Measurements from ENCODE around the gene PXDN. TPM values are rescaled to one million over a fixed set of nuclear protein-coding genes. Genes with fewer than 3 reads are reported as not detected.

Gene PXDN
- total RNA-seq, 2 donors from 2014 or later = 9.5 to 20.0 TPM

DNA sequence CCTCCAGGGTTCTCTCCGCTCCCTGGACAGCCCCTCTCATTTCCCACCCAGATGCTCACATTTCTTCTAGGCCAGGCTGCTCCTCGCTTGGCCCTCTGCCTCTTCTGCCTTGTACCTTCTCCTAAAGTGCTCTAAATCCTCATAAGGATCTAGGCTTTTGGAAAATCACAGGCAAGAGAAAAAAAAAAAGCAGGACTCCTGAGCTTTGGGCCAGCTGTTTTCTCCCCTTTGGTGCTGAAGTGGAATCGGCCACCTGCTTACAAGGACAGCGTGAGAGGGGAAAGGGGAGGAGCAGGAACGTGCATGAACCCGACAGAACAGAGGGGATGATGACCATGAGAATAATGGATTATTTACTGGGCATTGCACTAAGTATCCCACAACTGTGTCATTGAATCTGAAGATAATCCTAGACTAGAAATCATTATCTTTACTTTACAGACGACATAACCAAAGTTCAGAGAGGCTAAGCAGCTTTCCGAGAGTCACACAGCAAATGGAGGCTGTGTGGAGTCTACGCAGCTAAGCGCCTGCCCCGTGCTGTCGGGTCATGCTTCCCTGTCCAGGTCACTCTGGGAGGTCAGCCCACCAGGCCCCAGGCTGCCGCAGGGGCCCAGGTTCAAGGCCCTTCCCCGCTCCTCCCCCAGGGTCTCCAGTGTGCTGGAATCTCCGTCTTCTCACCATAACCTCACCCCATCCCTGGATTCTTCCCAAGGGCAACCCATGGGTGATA lies 141.9 kb downstream of the PXDN start:
- TF ChIP-seq, protein P1, sequence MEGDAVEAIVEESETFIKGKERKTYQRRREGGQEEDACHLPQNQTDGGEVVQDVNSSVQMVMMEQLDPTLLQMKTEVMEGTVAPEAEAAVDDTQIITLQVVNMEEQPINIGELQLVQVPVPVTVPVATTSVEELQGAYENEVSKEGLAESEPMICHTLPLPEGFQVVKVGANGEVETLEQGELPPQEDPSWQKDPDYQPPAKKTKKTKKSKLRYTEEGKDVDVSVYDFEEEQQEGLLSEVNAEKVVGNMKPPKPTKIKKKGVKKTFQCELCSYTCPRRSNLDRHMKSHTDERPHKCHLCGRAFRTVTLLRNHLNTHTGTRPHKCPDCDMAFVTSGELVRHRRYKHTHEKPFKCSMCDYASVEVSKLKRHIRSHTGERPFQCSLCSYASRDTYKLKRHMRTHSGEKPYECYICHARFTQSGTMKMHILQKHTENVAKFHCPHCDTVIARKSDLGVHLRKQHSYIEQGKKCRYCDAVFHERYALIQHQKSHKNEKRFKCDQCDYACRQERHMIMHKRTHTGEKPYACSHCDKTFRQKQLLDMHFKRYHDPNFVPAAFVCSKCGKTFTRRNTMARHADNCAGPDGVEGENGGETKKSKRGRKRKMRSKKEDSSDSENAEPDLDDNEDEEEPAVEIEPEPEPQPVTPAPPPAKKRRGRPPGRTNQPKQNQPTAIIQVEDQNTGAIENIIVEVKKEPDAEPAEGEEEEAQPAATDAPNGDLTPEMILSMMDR (IDR thresholded peaks at IDR 0.05) = no peak
- no peak overlapping the region for H3K9ac ChIP-seq (ENCODE audit: low read depth in 2 of 2, low read length in 2 of 2)
- no peaks in the 10 kb centered on the region for H3K27me3 ChIP-seq
- DNase-seq = no peak
- intact Hi-C loops (cut with DNase I) = loop anchor here (5.0 kb wide), 1 partner anchor 55 kb away; no protein-coding TSS in a partner anchor
- H3K36me3 ChIP-seq = no peaks in the 10 kb centered on the region
- H3K27ac ChIP-seq = no peak overlapping the region
- H3K4me1 ChIP-seq = no peaks in the 10 kb centered on the region
- H3K4me3 ChIP-seq = no peak overlapping the region
- H3K9me3 ChIP-seq = no peaks in the 10 kb centered on the region

DNA sequence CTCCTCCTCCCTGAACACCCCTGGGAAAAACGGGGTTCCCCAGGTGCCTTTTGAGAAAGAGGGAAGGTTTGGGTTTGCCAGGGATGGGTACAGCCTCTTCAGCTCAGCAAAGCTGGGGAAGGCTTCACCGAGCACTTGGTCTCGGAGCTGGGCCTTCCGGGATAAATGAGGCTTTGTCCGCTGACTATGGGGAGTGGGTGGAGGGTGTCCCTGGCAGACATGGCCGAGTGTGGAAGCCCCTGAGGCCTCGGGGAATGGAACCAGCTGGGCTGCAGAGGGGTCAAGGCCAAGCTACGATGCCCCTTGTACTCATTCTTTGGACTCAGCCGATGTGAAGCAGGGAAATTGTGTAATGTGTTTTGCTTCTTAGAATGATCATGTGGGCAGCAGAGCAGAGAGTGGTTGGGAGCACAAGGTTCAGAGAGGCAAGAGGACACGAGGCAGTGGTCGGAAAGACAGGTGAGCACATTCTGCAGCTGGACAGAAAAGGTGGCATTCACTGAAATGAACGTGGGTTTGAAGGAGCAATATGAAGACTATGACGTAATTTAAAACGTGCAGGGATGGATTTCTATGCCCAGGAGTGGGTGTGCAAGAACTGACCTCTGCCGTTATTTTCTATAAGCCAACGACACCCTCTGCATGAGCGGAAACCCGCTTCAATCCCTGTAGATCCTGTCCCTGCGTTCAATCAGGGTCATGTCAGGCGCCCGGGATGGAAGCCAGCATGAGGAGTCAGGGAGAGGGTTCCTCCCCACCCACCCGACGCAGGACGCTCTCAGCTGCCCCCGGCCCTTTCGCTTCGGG lies 142.6 kb downstream of the PXDN start:
- no peak for DNase-seq
- TF ChIP-seq, protein P1 (IDR thresholded peaks at IDR 0.05) = no peak
- Histone ChIP-seq H3K9ac (ENCODE audit: low read depth in 2 of 2, low read length in 2 of 2) (no peak overlapping the region), H3K27me3 (no peaks in the 10 kb centered on the region), H3K9me3 (no peaks in the 10 kb centered on the region), H3K27ac (no peak overlapping the region), H3K36me3 (no peaks in the 10 kb centered on the region), H3K4me1 (no peaks in the 10 kb centered on the region), H3K4me3 (no peak overlapping the region)
- intact Hi-C loops (cut with DNase I) = loop anchor here (5.0 kb wide), 1 partner anchor 56 kb away; no protein-coding TSS in a partner anchor

DNA sequence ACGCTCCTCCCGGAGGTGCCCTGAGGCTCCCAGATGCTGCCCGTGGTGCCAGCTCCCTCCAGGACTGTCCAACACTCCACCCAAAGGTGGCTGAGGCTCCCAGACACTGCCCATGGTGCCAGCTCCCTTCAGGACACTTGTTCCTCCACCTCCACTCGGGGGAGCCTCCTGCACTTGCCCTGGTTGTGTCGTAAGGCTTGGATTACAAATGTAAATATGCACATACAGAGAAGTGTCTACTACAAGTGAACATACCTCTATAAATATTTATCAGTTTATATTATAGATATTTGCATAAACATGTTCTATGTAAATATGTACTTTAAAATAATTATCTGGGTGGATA lies 143.3 kb downstream of the PXDN start:
- H3K4me3 ChIP-seq = no peak overlapping the region
- no peaks in the 10 kb centered on the region for H3K4me1 ChIP-seq
- TF ChIP-seq, protein P1 (IDR thresholded peaks at IDR 0.05) = no peak
- no peaks in the 10 kb centered on the region for H3K36me3 ChIP-seq
- no peak for DNase-seq
- intact Hi-C loops (cut with DNase I) = loop anchor here (5.0 kb wide), 1 partner anchor 56 kb away; no protein-coding TSS in a partner anchor
- no peaks in the 10 kb centered on the region for H3K27me3 ChIP-seq
- H3K9ac ChIP-seq (ENCODE audit: low read depth in 2 of 2, low read length in 2 of 2) = no peak overlapping the region
- no peaks in the 10 kb centered on the region for H3K9me3 ChIP-seq
- H3K27ac ChIP-seq = no peak overlapping the region

DNA sequence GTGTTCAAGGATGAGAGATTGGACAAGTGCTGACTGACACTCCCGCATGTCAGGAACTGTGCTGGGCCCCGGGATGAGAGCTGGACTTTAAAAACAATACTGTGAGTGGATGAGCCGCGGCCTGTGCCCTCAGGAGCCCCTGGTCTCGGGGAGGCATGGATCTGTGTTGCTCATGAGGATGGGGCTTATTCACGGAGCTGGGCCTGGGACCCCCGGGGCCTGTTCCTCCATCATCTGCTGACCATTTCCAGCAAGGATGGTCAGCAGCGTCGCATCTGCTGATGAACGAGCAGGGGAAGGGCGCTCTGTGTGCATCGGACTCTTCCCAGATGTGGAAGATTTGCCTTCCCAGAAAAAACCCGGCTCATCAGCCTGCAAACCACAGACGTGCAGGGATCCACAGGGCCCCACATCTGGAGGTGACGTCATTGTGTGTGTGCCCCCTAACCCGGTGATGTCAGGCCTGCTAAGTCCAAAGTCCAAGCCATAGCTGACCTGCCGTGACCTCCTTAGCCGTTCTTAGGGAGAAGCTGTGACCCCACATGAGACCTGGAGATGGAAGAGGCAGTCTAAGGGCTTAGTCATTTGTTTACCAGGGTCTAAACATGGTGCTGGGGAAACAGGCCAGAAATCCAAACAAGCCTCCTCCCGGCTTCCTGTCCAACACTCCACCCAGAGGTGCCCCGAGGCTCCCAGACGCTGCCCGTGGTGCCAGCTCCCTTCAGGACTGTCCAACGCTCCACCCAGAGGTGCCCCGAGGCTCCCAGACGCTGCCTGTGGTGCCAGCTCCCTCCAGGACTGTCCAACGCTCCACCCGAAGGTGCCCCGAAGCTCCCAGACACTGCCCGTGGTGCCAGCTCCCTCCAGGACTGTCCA lies 143.9 kb downstream of the PXDN start:
- no peak overlapping the region for H3K4me3 ChIP-seq
- H3K36me3 ChIP-seq = no peaks in the 10 kb centered on the region
- DNase-seq = no peak
- H3K4me1 ChIP-seq = no peaks in the 10 kb centered on the region
- intact Hi-C loops (cut with DNase I) = loop anchor here (5.0 kb wide), 1 partner anchor 57 kb away; no protein-coding TSS in a partner anchor
- no peaks in the 10 kb centered on the region for H3K9me3 ChIP-seq
- H3K27me3 ChIP-seq = no peaks in the 10 kb centered on the region
- H3K27ac ChIP-seq = no peak overlapping the region
- TF ChIP-seq, protein P1 (IDR thresholded peaks at IDR 0.05) = no peak
- no peak overlapping the region for H3K9ac ChIP-seq (ENCODE audit: low read depth in 2 of 2, low read length in 2 of 2)
